Psoas muscle (tissue), 8 donors: ENCODE measurements around the gene PPIB. TPM values are rescaled to one million over a fixed set of nuclear protein-coding genes. Genes with fewer than 3 reads are reported as not detected.

Experiments used
- ATAC-seq, 4 donors: fragments of 200-7000 bp; cut with Tn5 transposase; one replicate each; pipeline ENCODE4 v1.9.1; 2020; ENCODE audit warnings: moderate library complexity in 3 of 4, mild to moderate bottlenecking in 2 of 4
- DNase-seq, 2 donors: peaks; one replicate each; pipeline ENCODE4 v3.0.0-alpha.2; 2020
- H3K27ac ChIP-seq: fragments of 200-600 bp; one replicate; pipeline ENCODE4 v1.8.0; 2022
- H3K27me3 ChIP-seq, 3 donors: fragments of 200-600 bp in 1 of 3; one replicate each; pipeline versions ENCODE4 v1.6.1 to v1.8.0; 2013 to 2022; ENCODE audit warnings: low read length in 2 of 3, mild to moderate bottlenecking in 2 of 3, moderate library complexity in 1 of 3; ENCODE audit not compliant: insufficient read depth in 3 of 3
- H3K36me3 ChIP-seq, 2 donors: fragments of 200-600 bp in 1 of 2; one replicate each; pipeline versions ENCODE4 v1.6.1 to v1.8.0; 2013 to 2022; ENCODE audit warnings: low read depth in 1 of 2, mild to moderate bottlenecking in 1 of 2, moderate library complexity in 1 of 2; ENCODE audit not compliant: insufficient read depth in 1 of 2
- H3K4me1 ChIP-seq: fragments of 200-600 bp; one replicate; pipeline ENCODE4 v1.8.0; 2022
- H3K4me3 ChIP-seq: fragments of 200-600 bp; one replicate; pipeline ENCODE4 v1.8.0; 2022; ENCODE audit warnings: mild to moderate bottlenecking
- H3K9me3 ChIP-seq: fragments of 200-600 bp; one replicate; pipeline ENCODE4 v1.8.0; 2022
- CTCF ChIP-seq: fragments of 200-600 bp; IDR thresholded peaks from one replicate; pipeline ENCODE4 v1.8.0; 2022; ENCODE audit warnings: antibody characterized with exemption
- WGBS, 3 donors: extraction: QIAGEN DNeasy Blood & Tissue Kit; methylation state at CpG; one replicate each; pipeline versions ENCODE4 v1.1.6 to v1.1.7; 2013; 5-methylcytosine and 5-hydroxymethylcytosine counted together
- intact Hi-C, 2 donors: fragments of 100-400 bp; cut with DNase I; formaldehyde crosslinking; loops; one replicate each; pipeline versions ENCODE4 v1.11.0 to v1.14.2; 2022
- polyA plus RNA-seq, 3 donors: library from polyadenylated mRNA; stranded (reverse); fragments of 200-250 nt; gene quantifications; one replicate each; pipeline ENCODE4 v1.2.3, GENCODE V29; 2013
- total RNA-seq, 4 donors: library from RNA; stranded (reverse); fragmentation: NEBNext Ultra II Directional in 2 of 4; extraction: Animal tissue kit (Norgen Biotek cat#: 25700) in 2 of 4; gene quantifications; one replicate each; pipeline versions ENCODE4 v1.2.1 to v1.2.4, GENCODE V29; 2021 to 2023
- donor health status: healthy with polysubstance abuse.
- donor health status: DM: no; HTN: no; CAD: no; lungs with moderate emphysema.
- donor health status: Bipolar disorder and iron deficiency.
- donor health status: healthy.
- donor health status: DM: yes; HTN: yes; CAD: no.
- donor health status: DM: no; HTN: no; CAD: no.
- donor health status: DM: no; HTN: no; CAD: no.
- donor health status: DM: yes; HTN: yes; CAD: no.

The PPIB gene
- total and polyA plus RNA-seq, 7 donors, result 38.0 to 160 (median 51.4) TPM

- no peaks in the 10 kb centered on the region for H3K27me3 ChIP-seq
- H3K9me3 ChIP-seq, result no peaks in the 10 kb centered on the region
- H3K36me3 ChIP-seq, result peaks cover 25 to 100% of the 10 kb centered on the region in 2 donors
- no peak overlapping the region for H3K4me3 ChIP-seq
- WGBS, 3 donors, result 89 to 95% (median 95%) methylated on average over 10 of the region's 10 CpGs
- H3K4me1 ChIP-seq, result no peaks in the 10 kb centered on the region
- no peak for ATAC-seq
- intact Hi-C loops, result no loop called here
- TF ChIP-seq CTCF, result no peak
- H3K27ac ChIP-seq, result no peak overlapping the region
- no peak for DNase-seq
These were observed 29.0 kb downstream of the PPIB start for GRCh38 chr15:64133623-64134344.

GRCh38 chr15:64132217-64132616 is 30.6 kb downstream of the PPIB start:
- no peak for DNase-seq
- no peak for TF ChIP-seq CTCF
- H3K27ac ChIP-seq, result no peak overlapping the region
- H3K36me3 ChIP-seq, result peaks cover 28 to 99% of the 10 kb centered on the region in 2 donors
- intact Hi-C loops, result no loop called here
- WGBS, 3 donors, result 90 to 94% (median 93%) methylated on average over 4 of the region's 4 CpGs
- ATAC-seq, result no peak
- no peak overlapping the region for H3K4me3 ChIP-seq
- peaks cover 6% of the 10 kb centered on the region for H3K4me1 ChIP-seq
- no peaks in the 10 kb centered on the region for H3K27me3 ChIP-seq
- no peaks in the 10 kb centered on the region for H3K9me3 ChIP-seq

- H3K27ac ChIP-seq, result no peak overlapping the region
- H3K9me3 ChIP-seq, result no peaks in the 10 kb centered on the region
- no peak for TF ChIP-seq CTCF
- H3K36me3 ChIP-seq, result peaks cover 24 to 99% of the 10 kb centered on the region in 2 donors
- no peaks in the 10 kb centered on the region for H3K27me3 ChIP-seq
- intact Hi-C loops, result no loop called here
- H3K4me3 ChIP-seq, result no peak overlapping the region
- 79 to 85% (median 83%) methylated on average over 7 of the region's 7 CpGs for WGBS, 3 donors
- ATAC-seq, result no peak
- H3K4me1 ChIP-seq, result peaks cover 10% of the 10 kb centered on the region
- no peak for DNase-seq
These were observed 31.3 kb downstream of the PPIB start for GRCh38 chr15:64131547-64131946.

GRCh38 chr15:64130159-64130558 is 32.7 kb downstream of the PPIB start:
- Histone ChIP-seq H3K9me3 (no peaks in the 10 kb centered on the region), H3K27me3 (no peaks in the 10 kb centered on the region), H3K36me3 (peaks cover 20 to 97% of the 10 kb centered on the region in 2 donors), H3K4me1 (peaks cover 10% of the 10 kb centered on the region), H3K27ac (no peak overlapping the region), H3K4me3 (no peak overlapping the region)
- 94 to 98% (median 95%) methylated on average over 3 of the region's 3 CpGs for WGBS, 3 donors
- no peak for TF ChIP-seq CTCF
- DNase-seq (no peak), ATAC-seq (no peak)
- intact Hi-C loops, result no loop called here
